Stimulated activated CD8-positive, alpha-beta memory T cell treated with anti-CD3 and anti-CD28 coated beads, Interleukin-4, amount 100 ng/mL, for 24 hours (primary cell): ENCODE results near the gene TMEM154.

ENCODE experiments used
- DNase-seq: peaks from one replicate; pipeline ENCODE4 v3.0.0-alpha.2; 2020; ENCODE audit warnings: low read depth

The TMEM154 gene

DNA sequence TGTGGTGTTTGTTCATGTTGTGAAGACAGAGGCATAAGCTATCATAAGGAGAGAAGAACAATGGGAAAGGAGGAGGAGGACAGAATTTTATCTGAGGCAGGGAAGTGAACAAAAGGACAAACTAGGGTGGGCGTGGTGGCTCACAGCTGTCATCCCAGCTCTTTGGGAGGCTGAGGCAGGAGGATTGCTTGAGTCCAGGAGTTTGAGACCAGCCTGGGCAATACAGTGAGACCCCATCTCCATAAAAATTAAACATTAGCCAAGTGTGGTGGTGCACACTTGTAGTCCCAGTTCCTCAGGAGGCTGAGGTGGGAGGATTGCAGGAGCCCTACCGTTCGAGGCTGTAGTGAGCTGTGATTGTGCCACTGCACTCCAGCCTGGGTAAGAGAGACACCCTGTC, 49.9 kb downstream of the TMEM154 start:
- DNase-seq, result no peak

DNA sequence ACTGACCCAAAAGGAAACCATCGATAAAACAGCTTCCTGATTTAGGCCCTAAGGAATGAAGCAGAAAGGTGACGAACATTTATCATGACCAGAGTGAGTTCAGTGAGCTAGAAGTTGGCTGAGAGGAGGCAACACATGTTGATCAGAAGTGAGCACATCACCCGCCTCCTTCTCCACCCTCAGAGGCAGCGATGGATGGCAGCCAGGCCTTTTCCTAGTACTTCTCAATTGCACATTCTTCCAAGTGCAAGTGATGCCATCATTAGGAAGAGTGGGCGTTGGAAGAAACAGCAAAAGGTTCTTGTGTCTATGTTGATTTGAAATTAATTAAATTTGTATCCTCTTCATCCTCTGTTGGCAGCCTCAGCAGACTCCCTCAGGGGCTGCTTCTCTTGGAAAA, 51.7 kb downstream of the TMEM154 start:
- no peak for DNase-seq

DNA sequence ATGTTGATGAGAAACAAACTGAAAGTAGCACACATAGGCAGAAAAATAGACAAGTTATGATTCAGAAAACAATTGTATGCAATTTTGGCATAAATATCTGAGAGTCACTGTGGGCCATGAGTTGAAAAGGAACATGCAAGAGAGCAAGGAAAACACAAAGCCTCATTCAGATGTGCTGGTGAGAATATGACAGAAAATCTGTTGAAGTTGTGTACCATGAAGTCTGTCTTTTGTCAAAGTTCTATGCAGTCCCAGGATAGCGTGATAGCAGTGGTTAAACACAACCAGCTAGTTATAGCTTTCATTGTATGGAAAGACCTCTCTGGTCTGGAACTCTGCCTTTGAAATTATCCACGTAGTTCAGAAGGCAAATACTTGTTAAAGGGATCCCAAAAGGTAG, 53.0 kb downstream of the TMEM154 start:
- DNase-seq, result no peak

DNA sequence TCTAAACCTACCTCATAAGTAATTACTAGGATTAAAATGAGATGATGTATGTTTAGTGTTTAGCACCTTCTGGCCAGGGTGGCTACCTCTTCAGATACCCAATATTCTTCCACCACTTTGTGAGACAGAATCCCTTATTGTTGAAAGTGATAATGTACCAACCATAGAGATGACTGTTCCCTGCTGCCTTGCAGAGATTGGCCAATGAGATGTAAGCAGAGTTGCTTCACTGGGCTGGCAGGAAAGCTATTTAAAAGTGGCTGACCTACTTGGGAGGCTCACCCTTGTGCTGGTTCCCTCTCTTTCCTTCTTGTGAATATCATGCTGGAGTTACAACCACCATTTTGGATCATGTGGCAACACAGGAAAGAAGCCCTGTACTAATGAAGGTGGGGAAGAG, 58.9 kb downstream of the TMEM154 start:
- no peak for DNase-seq

DNA sequence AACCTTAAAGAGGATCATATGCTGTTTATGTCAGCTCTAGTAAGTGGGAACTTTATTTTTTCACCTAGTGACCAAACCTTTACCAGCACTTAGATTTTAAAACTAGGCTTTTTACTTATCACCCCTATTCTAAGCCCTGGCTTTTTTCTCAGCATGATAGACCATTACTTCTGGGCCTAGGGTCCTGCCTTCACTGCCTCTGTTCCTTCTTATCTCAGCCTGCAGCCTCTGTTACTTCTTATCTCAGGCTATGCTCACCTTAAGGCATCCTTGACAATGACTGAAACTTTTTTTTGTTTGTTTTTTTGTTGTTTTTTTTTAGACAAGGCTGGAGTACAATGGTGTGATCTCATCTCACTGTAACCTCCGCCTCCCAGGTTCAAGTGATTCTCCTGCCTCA, 59.6 kb downstream of the TMEM154 start:
- DNase-seq, result no peak

GRCh38 chr4:152619556-152619955, 60.2 kb downstream of the TMEM154 start:
- DNase-seq, result no peak

DNA sequence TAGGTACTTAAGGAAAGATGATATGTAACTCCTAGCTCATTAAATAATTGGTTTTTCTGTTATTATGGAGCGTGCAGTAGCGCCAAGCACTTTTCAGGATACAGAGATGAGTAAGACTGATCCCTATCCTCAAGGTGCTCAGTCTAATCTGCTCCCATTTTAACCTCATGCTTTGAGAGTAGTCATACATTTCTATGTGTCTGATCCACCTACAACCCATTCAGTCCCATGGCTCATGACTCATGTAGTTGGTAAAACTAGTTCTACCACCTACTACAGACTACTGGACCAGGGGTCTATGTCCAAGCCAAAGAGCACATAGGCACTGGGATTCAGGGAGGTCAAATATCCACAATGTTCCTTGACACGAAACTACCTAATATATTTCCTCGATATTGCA, 60.8 kb downstream of the TMEM154 start:
- DNase-seq, result no peak

- DNase-seq, result no peak
Observed at GRCh38 chr4:152616804-152617203, 63.0 kb downstream of the TMEM154 start.

DNA sequence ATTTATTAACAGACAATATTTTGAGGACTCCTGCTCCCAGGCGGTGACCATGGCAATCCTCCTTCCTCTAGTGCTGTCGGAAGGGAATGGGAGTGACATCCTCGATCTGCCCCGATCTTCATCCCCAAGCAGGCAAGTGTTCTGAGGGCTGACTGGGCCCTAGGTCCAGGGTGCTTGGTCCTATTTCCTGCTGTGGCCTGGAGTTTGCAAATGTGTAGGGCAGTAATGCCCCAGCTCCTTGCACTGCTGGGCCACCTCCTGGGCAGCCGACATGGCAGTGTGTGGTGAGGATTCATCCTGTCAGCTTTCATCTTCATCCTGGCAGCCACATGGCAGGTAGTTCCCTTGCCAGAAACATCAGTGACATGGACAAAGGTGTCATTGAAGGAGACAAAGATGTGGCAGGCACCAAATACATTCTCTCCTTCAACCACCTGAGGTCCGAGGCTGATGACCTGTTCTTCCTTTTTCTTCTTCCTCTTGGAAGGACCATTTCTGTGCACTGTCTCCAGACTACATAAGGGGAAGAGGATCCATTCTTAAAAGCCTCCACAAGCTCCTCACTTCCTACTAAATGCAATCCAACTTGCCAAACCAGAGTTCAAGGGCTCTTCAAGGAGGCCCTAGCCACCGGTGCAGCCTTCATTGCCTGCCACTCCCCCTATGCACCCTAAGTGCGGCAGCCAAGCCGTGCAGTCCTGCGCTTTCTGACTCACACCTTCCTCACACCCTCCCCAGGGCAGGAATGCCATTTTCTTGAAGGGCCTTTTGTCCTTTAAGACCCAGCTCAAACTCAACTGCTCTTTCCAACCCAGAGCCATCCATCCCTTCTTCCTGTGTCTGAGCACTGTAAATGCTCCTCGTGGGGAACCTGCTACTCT, 65.7 kb downstream of the TMEM154 start:
- no peak for DNase-seq

GRCh38 chr4:152613351-152613750, 66.4 kb downstream of the TMEM154 start:
- no peak for DNase-seq

DNA sequence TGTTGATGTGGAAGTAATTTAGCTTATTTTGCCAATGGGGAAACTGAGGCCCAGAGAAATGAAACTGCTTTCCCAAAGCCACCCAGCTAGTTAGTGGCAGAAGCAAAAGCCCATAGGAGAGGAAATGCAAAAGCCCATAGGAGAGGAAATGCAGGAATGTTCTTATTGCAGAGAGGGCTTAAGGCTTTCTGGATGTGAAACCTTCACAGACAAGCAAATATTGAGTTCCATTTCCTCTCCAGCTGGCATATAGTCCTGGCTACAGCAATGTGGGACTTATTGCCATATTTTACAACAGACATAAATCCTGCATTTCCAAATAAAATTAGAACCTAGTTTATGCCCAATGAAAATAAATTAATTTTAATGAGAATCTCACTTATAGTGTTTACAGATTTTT, 69.7 kb downstream of the TMEM154 start:
- DNase-seq, result no peak

DNA sequence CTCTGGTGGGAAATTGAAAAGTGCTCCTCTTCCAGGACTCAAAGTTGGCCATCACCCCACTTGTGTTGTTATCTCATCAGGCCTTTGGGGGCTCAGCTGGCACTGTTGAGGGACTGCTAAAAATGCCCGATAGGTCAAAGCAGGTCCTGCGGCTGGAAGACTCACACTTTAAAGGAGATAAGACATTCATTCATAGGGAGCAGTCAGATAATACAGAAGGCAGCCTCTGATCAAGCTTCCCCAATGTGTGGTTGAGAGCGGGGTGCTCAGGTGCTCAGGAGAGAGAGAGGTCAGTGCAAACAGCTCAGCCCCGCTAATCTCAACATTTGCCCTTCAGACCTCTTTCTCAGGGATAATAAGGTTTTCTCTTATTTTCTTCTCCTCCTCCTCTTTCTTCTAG, 70.3 kb downstream of the TMEM154 start:
- DNase-seq, result no peak

- DNase-seq, result no peak
Observed at GRCh38 chr4:152607178-152607577, 72.6 kb downstream of the TMEM154 start.

DNA sequence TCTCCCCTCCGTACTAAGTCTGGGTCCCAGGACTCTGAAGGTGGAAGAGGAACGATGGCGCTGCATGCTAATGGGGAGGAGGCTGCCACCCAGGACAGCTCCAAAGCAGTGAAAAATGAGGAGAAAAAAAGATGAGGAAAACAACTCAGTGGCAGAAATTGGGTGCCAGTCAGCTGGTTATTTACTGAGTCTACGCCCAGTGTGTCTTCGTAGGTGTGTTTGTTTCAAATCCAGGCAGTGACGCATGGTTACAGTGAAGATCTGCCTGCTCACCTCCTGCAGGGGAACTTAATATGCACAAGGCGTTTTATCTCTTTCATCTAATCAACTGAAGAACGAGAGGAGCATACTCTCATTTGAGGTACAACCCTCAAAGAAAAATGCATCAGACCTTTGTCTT, 73.0 kb downstream of the TMEM154 start:
- DNase-seq, result no peak

GRCh38 chr4:152605641-152606335, 74.0 kb downstream of the TMEM154 start:
- DNase-seq, result no peak

DNA sequence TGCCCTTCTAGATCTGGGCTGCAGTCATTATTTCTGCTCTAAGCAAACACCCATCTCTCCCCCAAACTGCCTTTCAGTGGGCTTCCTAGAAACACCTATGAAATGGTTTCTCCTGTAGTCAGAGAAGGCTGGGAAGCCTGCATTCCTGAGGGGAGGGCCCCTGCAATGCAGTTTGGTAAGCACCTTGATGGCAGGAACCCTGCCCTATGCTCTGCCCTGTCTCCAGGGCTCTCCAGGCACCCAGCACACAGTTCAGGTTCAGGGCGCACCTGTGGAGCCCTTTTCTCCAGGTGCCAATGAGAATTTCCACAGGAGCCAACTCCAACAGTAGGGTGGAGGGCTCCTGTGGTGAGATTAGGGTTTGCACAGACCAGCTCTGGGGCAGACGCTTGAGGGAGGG, 74.8 kb downstream of the TMEM154 start:
- no peak for DNase-seq

DNA sequence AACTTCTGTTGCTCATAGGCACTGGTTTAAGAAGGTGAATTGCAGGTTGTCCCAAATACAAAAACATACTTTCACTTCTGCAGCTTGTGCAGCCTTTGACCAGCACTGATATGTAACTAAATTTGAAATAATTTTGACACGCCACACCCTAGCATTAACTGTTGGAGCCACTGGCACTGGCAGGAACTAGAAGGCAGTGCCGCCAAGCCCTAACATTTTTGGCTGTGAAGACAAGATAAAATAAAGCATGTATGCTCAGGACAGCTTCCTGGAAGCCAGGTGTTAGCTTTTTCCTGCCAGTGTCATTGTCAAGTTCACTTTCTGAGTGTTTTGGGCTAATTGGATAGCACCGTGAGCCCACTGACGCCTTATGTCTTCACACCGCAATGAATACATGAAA, 78.6 kb downstream of the TMEM154 start:
- no peak for DNase-seq

DNA sequence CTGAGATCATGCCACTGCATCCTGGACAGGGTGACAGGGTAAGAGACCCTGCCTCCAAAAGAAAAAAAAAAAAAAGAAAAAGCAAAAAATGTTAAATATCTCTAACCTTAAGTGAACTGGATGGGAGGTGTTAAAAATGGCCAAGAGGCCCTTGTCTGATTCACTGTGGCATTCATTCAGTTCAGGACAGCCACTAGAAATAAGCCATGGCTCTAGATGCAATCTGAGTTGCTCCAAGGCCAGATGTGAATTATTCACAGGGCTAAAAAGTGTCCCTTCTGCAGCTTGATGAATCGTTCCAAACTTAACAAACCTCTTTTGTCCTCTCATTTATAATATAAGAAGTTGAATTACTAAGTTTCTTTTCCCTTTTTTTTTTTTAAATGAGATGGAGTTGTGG, 80.2 kb downstream of the TMEM154 start:
- no peak for DNase-seq

DNA sequence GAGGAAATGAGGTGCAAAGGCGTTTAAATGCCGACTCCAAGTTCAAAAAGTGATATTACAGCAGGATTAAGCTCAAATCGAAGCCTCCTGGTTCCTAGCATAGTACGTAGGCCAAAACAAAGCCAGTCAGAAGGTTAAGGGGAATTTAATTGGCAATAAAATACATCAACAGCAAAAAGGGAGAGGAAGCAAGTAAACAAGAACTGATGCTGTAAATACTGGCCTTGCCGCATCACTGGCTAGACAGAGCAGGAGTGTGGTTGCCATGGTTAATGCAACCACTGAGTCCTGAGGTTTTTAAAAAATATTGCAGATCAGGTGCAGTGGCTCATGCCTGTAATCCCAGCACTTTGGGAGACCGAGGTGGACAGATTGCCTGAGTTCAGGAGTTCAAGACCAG, 80.7 kb downstream of the TMEM154 start:
- no peak for DNase-seq

DNA sequence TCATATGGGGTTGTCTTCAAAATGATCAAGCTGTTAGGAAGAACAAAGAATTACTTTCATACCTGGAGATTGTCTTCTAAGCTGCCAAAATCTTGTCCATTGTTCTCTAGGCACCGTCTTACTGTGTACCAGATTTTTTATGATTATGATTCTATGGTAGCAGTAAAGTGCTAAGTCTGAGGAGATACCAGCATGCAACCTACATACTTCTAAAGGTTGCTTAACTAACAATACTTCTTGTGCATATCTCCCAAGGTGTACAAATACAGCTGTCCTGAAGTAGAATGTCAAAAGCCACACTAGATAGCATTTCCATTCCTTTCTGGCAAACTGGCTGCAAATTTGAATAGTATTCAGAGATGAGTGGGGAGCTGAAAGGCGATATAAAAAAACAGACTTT, 81.3 kb downstream of the TMEM154 start:
- DNase-seq, result no peak

GRCh38 chr4:152594978-152595925, 84.5 kb downstream of the TMEM154 start:
- no peak for DNase-seq

GRCh38 chr4:152594057-152594456, 85.7 kb downstream of the TMEM154 start:
- no peak for DNase-seq

DNA sequence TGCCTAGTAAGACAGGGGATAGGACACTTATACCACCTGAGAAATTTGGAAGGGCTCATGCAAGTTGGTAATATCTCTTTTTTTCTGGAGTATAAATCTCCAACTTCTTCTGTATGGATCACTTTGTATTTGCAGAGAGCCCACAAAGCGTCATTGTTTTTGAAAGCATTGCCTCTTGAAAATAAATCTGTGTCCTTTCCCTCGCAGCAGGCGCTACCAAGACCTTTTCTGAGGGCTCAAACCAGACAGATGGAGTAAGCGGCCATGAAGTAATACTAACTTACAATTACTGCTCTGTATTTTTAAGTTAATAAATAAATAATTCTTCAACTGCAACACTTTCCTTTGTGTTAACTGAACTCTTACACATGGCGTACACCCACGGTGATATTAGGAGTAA, 87.9 kb downstream of the TMEM154 start:
- no peak for DNase-seq
